Choroid plexus epithelial cell (primary cell): ENCODE measurements around the gene UCK2.

Experiments
- DNase-seq: peaks from one replicate; pipeline ENCODE4 v3.0.0-alpha.2; 2010; ENCODE audit warnings: low read depth
- H3K4me3 ChIP-seq: 2 replicates; pipeline ENCODE4 v1.5.1; 2011; ENCODE audit warnings: low read depth, mild to moderate bottlenecking, control low read depth, low read length, moderate library complexity
- CTCF ChIP-seq: conservative IDR thresholded peaks from 2 replicates; pipeline ENCODE4 v1.5.1; 2011; ENCODE audit warnings: low read depth, mild to moderate bottlenecking, control low read depth, inconsistent platforms, low read length, moderate library complexity

Gene UCK2

GRCh38 chr1:165807613-165808012 is 19.8 kb upstream of the UCK2 start:
- no peak overlapping the region for H3K4me3 ChIP-seq
- no peak for TF ChIP-seq CTCF
- no peak for DNase-seq

- TF ChIP-seq CTCF = no peak
- peak; percentile 41 for DNase-seq
- no peak overlapping the region for H3K4me3 ChIP-seq
These were observed 11.7 kb upstream of the UCK2 start for GRCh38 chr1:165815725-165816124.

GRCh38 chr1:165816157-165816556 is 11.3 kb upstream of the UCK2 start:
- no peak overlapping the region for H3K4me3 ChIP-seq
- no peak for TF ChIP-seq CTCF
- DNase-seq = no peak

- no peak for DNase-seq
- no peak for TF ChIP-seq CTCF
- H3K4me3 ChIP-seq = no peak overlapping the region
These were observed 10.5 kb upstream of the UCK2 start for GRCh38 chr1:165816826-165817497.

GRCh38 chr1:165823552-165824268 is 3.7 kb upstream of the UCK2 start:
- TF ChIP-seq CTCF = no peak
- H3K4me3 ChIP-seq = no peak overlapping the region
- no peak for DNase-seq

- no peak for DNase-seq
- no peak overlapping the region for H3K4me3 ChIP-seq
- no peak for TF ChIP-seq CTCF
These were observed 3.2 kb upstream of the UCK2 start for GRCh38 chr1:165824269-165824643.
